GM19452 (cell line): Measurements from ENCODE around the gene CSMD2.
"Not testable (repeated sequence)": the region's sequence is repeated elsewhere in the genome, so short reads cannot be mapped to it uniquely, and the experiment has no call there.

ENCODE experiments used
- ATAC-seq: cut with Tn5 transposase; IDR thresholded peaks from one replicate; pipeline ENCODE4 v1.9.1; 2021; ENCODE audit not compliant: unreplicated experiment

The CSMD2 gene

GRCh38 chr1:33516891-33517567 lies 648.0 kb downstream of the CSMD2 start:
- no peak for ATAC-seq

GRCh38 chr1:33516428-33516827 lies 648.6 kb downstream of the CSMD2 start:
- no peak for ATAC-seq

GRCh38 chr1:33515607-33516006 lies 649.4 kb downstream of the CSMD2 start:
- ATAC-seq = no peak

GRCh38 chr1:33515112-33515511 lies 649.9 kb downstream of the CSMD2 start:
- ATAC-seq = no peak

GRCh38 chr1:33512226-33513011 lies 652.6 kb downstream of the CSMD2 start:
- ATAC-seq = no peak

- not testable (repeated sequence) for ATAC-seq
Observed at GRCh38 chr1:33509276-33509675, 655.8 kb downstream of the CSMD2 start.

GRCh38 chr1:33508151-33508550 lies 656.9 kb downstream of the CSMD2 start:
- no peak for ATAC-seq

- ATAC-seq = no peak
Observed at GRCh38 chr1:33507661-33508060, 657.4 kb downstream of the CSMD2 start.

GRCh38 chr1:33503506-33503905 lies 661.5 kb downstream of the CSMD2 start:
- ATAC-seq = no peak

GRCh38 chr1:33502726-33503125 lies 662.3 kb downstream of the CSMD2 start:
- ATAC-seq = no peak

GRCh38 chr1:33501774-33502173 lies 663.3 kb downstream of the CSMD2 start:
- ATAC-seq = no peak

- no peak for ATAC-seq
Observed at GRCh38 chr1:33501309-33501708, 663.7 kb downstream of the CSMD2 start.

GRCh38 chr1:33500547-33500946 lies 664.5 kb downstream of the CSMD2 start:
- no peak for ATAC-seq

GRCh38 chr1:33497410-33497809 lies 667.6 kb downstream of the CSMD2 start:
- ATAC-seq = no peak

- ATAC-seq = no peak
Observed at GRCh38 chr1:33494929-33495328, 670.1 kb downstream of the CSMD2 start.

GRCh38 chr1:33488624-33489023 lies 676.4 kb downstream of the CSMD2 start:
- no peak for ATAC-seq

- ATAC-seq = no peak
Observed at GRCh38 chr1:33482412-33482811, 682.6 kb downstream of the CSMD2 start.

- ATAC-seq = no peak
Observed at GRCh38 chr1:33477451-33477850, 687.6 kb downstream of the CSMD2 start.

GRCh38 chr1:33473900-33474299 lies 691.1 kb downstream of the CSMD2 start:
- ATAC-seq = no peak

- peak; percentile 88 for ATAC-seq
Observed at GRCh38 chr1:33472269-33472980, 692.6 kb downstream of the CSMD2 start, which contains the start of gene ZSCAN20. Gene ZSCAN20, plus strand, starts transcription at chr1:33472645. Its CDS starts 6,644 bp downstream, at chr1:33479289.

- ATAC-seq = no peak
Observed at GRCh38 chr1:33471416-33471815, 693.6 kb downstream of the CSMD2 start.
